GM11168 (cell line): ENCODE measurements around the gene AP1M1.

Source experiments
- in situ Hi-C: fragments of 300-500 bp; cut with MboI; formaldehyde crosslinking; loops from one replicate; pipeline ENCODE4 v1.12.0; 2022; ENCODE audit warnings: low sequenced_read_pairs; ENCODE audit not compliant: unreplicated experiment

The AP1M1 gene

DNA sequence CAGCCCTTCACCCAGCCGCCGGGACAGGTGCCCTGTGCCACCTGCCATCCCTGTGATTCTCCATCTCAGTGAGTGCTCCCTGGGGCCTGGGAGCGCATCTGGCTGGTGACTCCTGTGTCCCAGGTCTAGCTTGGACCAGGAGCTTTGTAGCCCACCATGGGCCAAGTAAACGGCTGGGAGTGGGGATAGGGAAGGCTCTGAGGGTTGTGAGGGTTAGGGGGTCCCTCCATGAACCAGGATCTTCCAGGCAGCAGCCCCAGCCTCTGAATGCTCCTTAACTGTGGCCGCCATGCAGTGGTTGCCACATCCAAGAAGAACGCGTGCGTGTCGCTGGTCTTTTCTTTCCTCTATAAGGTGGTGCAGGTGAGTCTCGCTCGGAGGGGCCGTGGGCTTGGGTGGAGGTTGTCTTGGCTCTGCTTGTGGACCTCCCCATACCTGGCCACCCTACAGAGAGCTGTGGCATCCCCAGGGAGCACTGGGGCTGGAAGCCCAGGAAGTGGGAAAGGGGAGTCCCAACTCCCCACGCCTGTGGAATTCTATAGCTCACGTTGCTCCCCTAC is 8.4 kb downstream of the AP1M1 start:
- in situ Hi-C loops: no loop called here

- in situ Hi-C loops: no loop called here
Observed at GRCh38 chr19:16206637-16207036, 8.9 kb downstream of the AP1M1 start.

DNA sequence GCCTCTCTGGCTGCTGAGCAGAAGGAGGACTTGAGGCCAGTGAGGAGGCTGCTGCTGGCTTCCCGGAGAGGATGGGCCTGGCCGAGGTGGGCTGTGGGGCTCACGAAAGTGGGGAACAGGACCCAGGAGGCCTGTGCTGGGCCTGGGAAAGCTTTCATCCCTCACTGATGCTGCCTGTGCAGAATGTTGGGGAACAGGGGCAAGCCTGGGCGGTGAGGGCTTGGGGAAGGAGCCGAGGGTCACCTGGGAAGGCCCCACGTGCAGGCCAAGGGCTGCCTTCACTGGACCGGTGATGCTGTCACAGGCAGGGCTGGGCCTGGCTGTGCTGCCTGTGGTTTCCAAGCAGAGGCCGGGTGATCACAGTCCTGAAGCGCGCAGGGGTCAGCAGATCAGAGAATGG is 9.4 kb downstream of the AP1M1 start:
- in situ Hi-C loops: no loop called here

DNA sequence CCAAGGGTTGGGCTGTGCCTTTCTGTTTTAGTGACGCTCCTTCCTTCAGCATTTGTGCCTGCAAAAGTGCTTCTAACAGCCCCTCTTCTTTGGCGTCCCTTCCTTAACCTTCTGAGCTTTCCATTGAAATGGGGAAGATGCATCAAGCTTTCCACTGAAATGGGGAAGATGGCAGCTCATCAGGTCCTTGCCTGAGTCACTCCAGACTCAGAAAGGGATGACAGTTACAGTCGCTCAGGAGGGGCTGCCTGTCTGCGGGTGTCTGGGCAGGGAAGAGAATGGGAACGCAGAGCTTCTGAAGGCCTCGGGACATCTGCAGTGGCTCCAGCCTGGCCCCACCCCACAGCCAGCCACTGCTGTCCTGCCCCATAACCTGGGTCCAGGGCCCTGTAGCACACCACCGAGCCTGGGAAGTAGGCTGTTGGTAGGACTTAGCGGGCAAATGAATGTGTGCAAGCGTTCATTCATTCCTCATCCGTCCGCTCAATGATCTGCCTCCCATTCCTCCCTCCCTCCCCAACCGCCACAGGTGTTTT is 9.8 kb downstream of the AP1M1 start:
- in situ Hi-C loops: no loop called here

GRCh38 chr19:16208064-16208759 is 10.5 kb downstream of the AP1M1 start:
- in situ Hi-C loops: no loop called here

- in situ Hi-C loops: no loop called here
Observed at GRCh38 chr19:16208847-16209665, 11.3 kb downstream of the AP1M1 start.

GRCh38 chr19:16210168-16210567 is 12.5 kb downstream of the AP1M1 start:
- in situ Hi-C loops: no loop called here

DNA sequence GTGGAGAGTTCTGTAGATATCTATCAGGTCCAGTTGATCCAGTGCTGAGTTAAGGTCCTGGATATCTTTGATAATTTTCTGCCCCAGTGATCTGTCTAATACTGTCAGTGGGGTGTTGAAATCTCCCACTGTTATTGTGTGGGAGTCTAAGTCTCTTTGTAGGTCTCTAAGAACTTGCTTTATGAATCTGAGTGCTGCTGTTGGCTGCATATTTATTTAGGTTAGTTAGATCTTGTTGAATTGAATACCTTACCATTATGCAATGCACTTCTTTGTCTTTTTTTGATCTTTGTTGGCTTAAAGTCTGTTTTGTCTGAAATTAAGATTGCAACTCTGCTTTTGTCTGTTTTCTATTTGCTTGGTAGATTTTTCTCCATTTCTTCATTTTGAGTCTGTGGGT is 15.4 kb downstream of the AP1M1 start:
- in situ Hi-C loops: no loop called here

GRCh38 chr19:16216744-16217670 is 19.3 kb downstream of the AP1M1 start:
- in situ Hi-C loops: no loop called here

- in situ Hi-C loops: no loop called here
Observed at GRCh38 chr19:16217716-16218451, 20.2 kb downstream of the AP1M1 start.

DNA sequence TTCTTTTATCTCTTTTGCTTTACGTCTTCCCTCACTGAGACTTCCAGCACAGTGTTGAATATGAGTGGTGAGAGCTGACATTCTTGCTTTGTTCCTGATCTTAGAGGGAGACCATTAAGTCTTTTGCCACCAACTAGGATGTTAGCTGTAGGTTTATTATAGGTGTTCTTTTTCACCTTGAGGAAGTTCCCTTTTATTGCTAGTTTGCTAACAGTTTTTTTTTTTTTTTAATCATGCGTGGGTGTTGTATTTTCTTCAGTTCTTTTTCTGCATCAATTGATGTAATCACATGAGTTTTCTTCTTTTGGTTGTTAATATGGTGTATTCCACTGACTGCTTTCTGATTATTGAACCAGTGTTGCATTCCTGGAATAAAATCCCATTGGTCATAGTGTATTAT is 21.1 kb downstream of the AP1M1 start:
- in situ Hi-C loops: no loop called here

DNA sequence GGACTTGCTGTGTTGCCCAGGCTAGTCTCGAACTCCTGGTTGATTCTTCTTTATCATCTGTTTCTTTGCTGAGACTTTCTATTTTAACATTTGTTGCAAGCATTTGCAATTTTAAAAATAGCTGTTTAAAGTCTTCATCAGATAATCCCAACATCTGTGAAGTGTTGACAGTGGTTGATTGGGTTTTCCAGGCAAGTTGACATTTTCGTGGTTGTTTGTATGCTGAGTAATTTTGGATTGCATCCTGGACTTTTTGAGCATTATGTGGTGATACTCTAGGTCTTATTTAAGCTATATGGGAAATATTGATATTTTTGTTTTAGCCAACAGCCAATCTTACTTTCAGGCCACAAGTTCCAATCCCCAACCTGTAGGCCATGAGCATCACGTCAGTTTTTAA is 25.1 kb downstream of the AP1M1 start:
- in situ Hi-C loops: no loop called here

- in situ Hi-C loops: no loop called here
Observed at GRCh38 chr19:16223746-16224145, 26.0 kb downstream of the AP1M1 start.

DNA sequence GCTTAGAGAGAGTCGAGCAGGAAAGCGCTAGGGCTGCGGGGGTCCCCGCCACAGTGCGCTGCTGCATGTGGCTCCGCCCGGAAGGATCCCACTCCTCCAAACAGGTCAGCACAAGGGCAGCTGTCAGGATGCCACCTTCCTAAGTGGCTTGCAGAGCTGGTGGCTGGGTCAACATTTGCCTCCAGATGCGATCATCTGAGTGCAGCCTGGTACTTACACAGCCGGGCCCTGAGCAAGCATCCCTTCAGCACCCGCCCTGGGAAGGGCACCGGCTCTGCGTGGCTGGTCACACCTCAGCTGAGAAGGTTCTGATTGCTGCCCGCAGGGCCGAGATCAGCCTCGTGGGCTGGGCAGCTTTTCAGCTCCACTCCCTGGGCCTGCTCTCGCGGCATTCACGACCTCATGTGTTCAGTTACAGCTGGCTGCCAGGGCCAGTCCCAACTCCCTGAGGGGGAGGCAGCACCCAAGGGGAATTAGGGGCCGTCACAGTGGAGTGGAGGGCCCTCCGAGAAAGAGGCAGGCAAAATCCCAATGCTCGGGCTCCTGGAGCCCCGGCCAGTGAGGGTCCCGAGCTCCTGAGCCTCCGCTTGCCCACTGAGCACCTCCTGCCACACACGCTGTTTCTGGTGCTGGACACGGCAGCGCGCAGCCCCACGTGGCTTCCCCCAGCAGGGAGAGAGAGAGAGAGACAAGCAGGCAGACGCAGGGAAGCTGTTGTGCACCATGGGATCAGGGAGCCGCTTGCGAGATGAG is 26.8 kb downstream of the AP1M1 start:
- in situ Hi-C loops: no loop called here

GRCh38 chr19:16225279-16226183 is 27.8 kb downstream of the AP1M1 start:
- in situ Hi-C loops: no loop called here

- in situ Hi-C loops: no loop called here
Observed at GRCh38 chr19:16226184-16226591, 28.5 kb downstream of the AP1M1 start.

- in situ Hi-C loops: no loop called here
Observed at GRCh38 chr19:16226878-16227836, 29.4 kb downstream of the AP1M1 start.
